ENCODE measurements around the gene LILRB1. TPM values are rescaled to one million over a fixed set of nuclear protein-coding genes. Genes with fewer than 3 reads are reported as not detected.
"Not testable (repeated sequence)": the region's sequence is repeated elsewhere in the genome, so short reads cannot be mapped to it uniquely, and the experiment has no call there.

Gene LILRB1
- total RNA-seq, result 1.5 TPM
- long read RNA-seq, result 0 reads

GRCh38 chr19:54630262-54630661 lies at the start of gene LILRB1:
TSS of gene LILRB1 (plus strand) at chr19:54630484. CDS start at chr19:54631074, 590 bp downstream.
- H3K27ac ChIP-seq (replicated peaks); H3K4me1 ChIP-seq; intact Hi-C loops (cut with micrococcal nuclease); H3K36me3 ChIP-seq; H3K9me3 ChIP-seq (replicated peaks); DNase-seq; H3K4me3 ChIP-seq: not testable (repeated sequence)
- H3K27me3 ChIP-seq (ENCODE audit: low read depth), result peaks cover 80% of the 10 kb centered on the region

GRCh38 chr19:54586397-54586796 lies 43.9 kb upstream of the LILRB1 start:
- Histone ChIP-seq H3K27me3 (ENCODE audit: low read depth) (peaks cover 36% of the 10 kb centered on the region), H3K4me3 (no peak overlapping the region), H3K9me3 (replicated peaks) (peaks cover 44% of the 10 kb centered on the region), H3K27ac (replicated peaks) (no peak overlapping the region), H3K36me3 (no peaks in the 10 kb centered on the region), H3K4me1 (no peaks in the 10 kb centered on the region)
- intact Hi-C loops (cut with micrococcal nuclease), result no loop called here
- TF ChIP-seq CTCF (IDR thresholded peaks at IDR 0.05; ENCODE audit: borderline replicate concordance), result no peak
- DNase-seq, result no peak

- H3K27ac ChIP-seq (replicated peaks), result no peak overlapping the region
- TF ChIP-seq CTCF (IDR thresholded peaks at IDR 0.05; ENCODE audit: borderline replicate concordance), result no peak
- no peak for DNase-seq
- intact Hi-C loops (cut with micrococcal nuclease), result no loop called here
- H3K36me3 ChIP-seq, result no peaks in the 10 kb centered on the region
- H3K9me3 ChIP-seq (replicated peaks), result peaks cover 38% of the 10 kb centered on the region
- H3K4me1 ChIP-seq, result no peaks in the 10 kb centered on the region
- no peak overlapping the region for H3K4me3 ChIP-seq
- H3K27me3 ChIP-seq (ENCODE audit: low read depth), result peaks cover 36% of the 10 kb centered on the region
Measured at GRCh38 chr19:54587026-54587425, 43.3 kb upstream of the LILRB1 start.

- intact Hi-C loops (cut with micrococcal nuclease); H3K4me3 ChIP-seq; DNase-seq; H3K36me3 ChIP-seq; H3K27ac ChIP-seq (replicated peaks); H3K4me1 ChIP-seq: not testable (repeated sequence)
- H3K27me3 ChIP-seq (ENCODE audit: low read depth), result peaks cover 54% of the 10 kb centered on the region
- peaks cover 23% of the 10 kb centered on the region for H3K9me3 ChIP-seq (replicated peaks)
Measured at GRCh38 chr19:54593445-54593844, 36.8 kb upstream of the LILRB1 start, which contains the start of gene LILRA1. TSS of gene LILRA1 (plus strand) at chr19:54593632. CDS start at chr19:54594245, 613 bp downstream.

- DNase-seq; H3K27ac ChIP-seq (replicated peaks); H3K4me1 ChIP-seq; intact Hi-C loops (cut with micrococcal nuclease); H3K36me3 ChIP-seq; H3K4me3 ChIP-seq: not testable (repeated sequence)
- Histone ChIP-seq H3K27me3 (ENCODE audit: low read depth) (peaks cover 58% of the 10 kb centered on the region), H3K9me3 (replicated peaks) (peaks cover 21% of the 10 kb centered on the region)
Measured at GRCh38 chr19:54593931-54594626, 36.2 kb upstream of the LILRB1 start.

GRCh38 chr19:54594737-54595136 lies 35.5 kb upstream of the LILRB1 start:
- DNase-seq, result no peak
- no peak for TF ChIP-seq CTCF (IDR thresholded peaks at IDR 0.05; ENCODE audit: borderline replicate concordance)
- Histone ChIP-seq H3K9me3 (replicated peaks) (peaks cover 17% of the 10 kb centered on the region), H3K4me1 (no peaks in the 10 kb centered on the region), H3K27me3 (ENCODE audit: low read depth) (peaks cover 58% of the 10 kb centered on the region), H3K27ac (replicated peaks) (no peak overlapping the region), H3K4me3 (no peak overlapping the region), H3K36me3 (no peaks in the 10 kb centered on the region)
- intact Hi-C loops (cut with micrococcal nuclease), result no loop called here

- DNase-seq; H3K4me3 ChIP-seq; H3K9me3 ChIP-seq (replicated peaks); intact Hi-C loops (cut with micrococcal nuclease); H3K4me1 ChIP-seq; H3K36me3 ChIP-seq; H3K27ac ChIP-seq (replicated peaks): not testable (repeated sequence)
- H3K27me3 ChIP-seq (ENCODE audit: low read depth), result peaks cover 70% of the 10 kb centered on the region
Measured at GRCh38 chr19:54595680-54596436, 34.4 kb upstream of the LILRB1 start.

Measured in left ventricle myocardium inferior (tissue), 1 donor.